ENCODE results near the gene ELMOD1.

- TF ChIP-seq EP300 (IDR thresholded peaks at IDR 0.05; ENCODE audit: borderline replicate concordance) (no peak), EGR1 (IDR thresholded peaks at IDR 0.05) (no peak), REST (IDR thresholded peaks at IDR 0.05; ENCODE audit: low read depth) (no peak), YY1 (IDR thresholded peaks at IDR 0.05; ENCODE audit: low read depth) (no peak), FOXM1 (IDR thresholded peaks at IDR 0.05; ENCODE audit: borderline replicate concordance, low read depth) (no peak), CEBPB (IDR thresholded peaks at IDR 0.05) (no peak), TAF1 (IDR thresholded peaks at IDR 0.05; ENCODE audit: low read depth) (no peak), MAX (IDR thresholded peaks at IDR 0.05) (no peak), TEAD4 (IDR thresholded peaks at IDR 0.05) (no peak)
These were observed 85.0 kb downstream of the ELMOD1 start for GRCh38 chr11:107675902-107676301.
